Measurements from ENCODE around the gene RECQL5.

DNA sequence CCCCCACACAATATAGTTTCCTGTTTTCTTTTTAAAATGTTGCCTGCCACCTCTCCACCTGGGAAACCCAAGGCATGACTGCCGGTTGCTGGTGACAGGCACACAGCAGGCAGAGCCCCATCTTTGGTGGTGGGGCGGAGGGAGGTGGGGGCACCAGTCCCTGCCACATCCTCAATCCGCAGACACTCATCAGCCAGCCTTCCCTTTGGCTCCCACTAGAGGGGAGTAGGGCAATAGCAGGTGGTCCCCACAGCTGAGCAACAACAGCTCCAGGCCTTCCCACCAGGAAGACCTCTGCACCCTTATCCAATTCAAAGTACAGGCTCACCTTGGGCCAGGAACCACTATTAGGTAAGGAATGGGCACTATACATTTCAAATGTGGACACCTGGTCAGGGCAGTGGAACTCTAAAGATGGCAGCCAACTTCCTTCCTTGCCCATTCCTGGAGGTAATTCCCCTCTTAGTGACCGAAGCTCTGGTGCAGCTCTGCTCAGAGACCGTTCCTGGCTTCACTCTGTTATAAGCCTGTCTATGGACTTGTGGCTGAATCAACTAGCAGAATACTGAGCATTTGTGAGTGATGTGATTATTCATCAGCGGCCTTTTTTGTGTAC is 13.9 kb downstream of the RECQL5 start:
- TF ChIP-seq, protein P1, sequence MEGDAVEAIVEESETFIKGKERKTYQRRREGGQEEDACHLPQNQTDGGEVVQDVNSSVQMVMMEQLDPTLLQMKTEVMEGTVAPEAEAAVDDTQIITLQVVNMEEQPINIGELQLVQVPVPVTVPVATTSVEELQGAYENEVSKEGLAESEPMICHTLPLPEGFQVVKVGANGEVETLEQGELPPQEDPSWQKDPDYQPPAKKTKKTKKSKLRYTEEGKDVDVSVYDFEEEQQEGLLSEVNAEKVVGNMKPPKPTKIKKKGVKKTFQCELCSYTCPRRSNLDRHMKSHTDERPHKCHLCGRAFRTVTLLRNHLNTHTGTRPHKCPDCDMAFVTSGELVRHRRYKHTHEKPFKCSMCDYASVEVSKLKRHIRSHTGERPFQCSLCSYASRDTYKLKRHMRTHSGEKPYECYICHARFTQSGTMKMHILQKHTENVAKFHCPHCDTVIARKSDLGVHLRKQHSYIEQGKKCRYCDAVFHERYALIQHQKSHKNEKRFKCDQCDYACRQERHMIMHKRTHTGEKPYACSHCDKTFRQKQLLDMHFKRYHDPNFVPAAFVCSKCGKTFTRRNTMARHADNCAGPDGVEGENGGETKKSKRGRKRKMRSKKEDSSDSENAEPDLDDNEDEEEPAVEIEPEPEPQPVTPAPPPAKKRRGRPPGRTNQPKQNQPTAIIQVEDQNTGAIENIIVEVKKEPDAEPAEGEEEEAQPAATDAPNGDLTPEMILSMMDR (IDR thresholded peaks at IDR 0.05): peak; percentile 36 to 61 (median 45)
- no peak for TF ChIP-seq POLR2A (IDR thresholded peaks at IDR 0.05)
